Activated naive CD4-positive, alpha-beta T cell treated with anti-CD3 and anti-CD28 coated beads, Interleukin-2, amount 50 U/mL, for 72 hours (primary cell): Measurements from ENCODE around the gene WASF1. TPM values are rescaled to one million over a fixed set of nuclear protein-coding genes. Genes with fewer than 3 reads are reported as not detected.
"Not testable (repeated sequence)": the region's sequence is repeated elsewhere in the genome, so short reads cannot be mapped to it uniquely, and the experiment has no call there.

ENCODE experiments used
- ATAC-seq, 2 donors: fragments of 150-1000 bp; cut with Tn5 transposase; 2 replicates each; pipeline ENCODE4 v1.10.0; 2021; ENCODE audit warnings: mild to moderate bottlenecking in 2 of 2, moderate library complexity in 2 of 2
- DNase-seq, 2 donors: peaks; one replicate each; pipeline ENCODE4 v3.0.0; 2021 to 2022; ENCODE audit warnings: low spot score in 2 of 2
- H3K27ac Mint-ChIP-seq, 2 donors: one replicate each; pipeline ENCODE4 v1.8.0; 2022; ENCODE audit warnings: mild to moderate bottlenecking in 2 of 2, mixed read lengths in 2 of 2
- H3K36me3 Mint-ChIP-seq, 2 donors: one replicate each; pipeline ENCODE4 v1.8.0; 2022; ENCODE audit warnings: mixed read lengths in 2 of 2
- H3K9me3 Mint-ChIP-seq, 2 donors: one replicate each; pipeline ENCODE4 v1.8.0; 2022; ENCODE audit warnings: mixed read lengths in 2 of 2
- total RNA-seq, 2 donors: library from RNA; stranded (reverse); gene quantifications; one replicate each; pipeline ENCODE4 v1.2.3, GENCODE V29; 2022

The WASF1 gene
- total RNA-seq, 2 donors from 2014 or later, result 3.9 to 4.3 TPM

DNA sequence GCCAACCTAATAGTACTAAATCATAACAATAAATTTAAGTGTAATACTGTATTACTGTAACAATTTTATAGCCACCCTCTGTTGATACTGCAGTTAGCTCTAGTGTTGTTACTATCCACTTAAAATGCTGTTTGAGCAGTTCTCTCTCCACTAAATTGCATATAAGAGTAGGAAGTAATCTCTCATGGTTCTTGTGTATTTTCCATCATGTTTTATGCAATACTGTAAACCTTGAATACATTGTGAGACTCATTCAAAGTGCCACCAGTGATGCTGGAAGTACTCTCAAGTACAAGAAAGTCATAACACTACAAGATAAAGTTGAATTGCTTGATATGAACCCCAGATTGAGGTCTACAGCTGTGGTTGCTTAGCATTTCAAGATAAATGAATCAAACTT, 65.5 kb downstream of the WASF1 start:
- DNase-seq (no peak), ATAC-seq (no peak)
- no peak overlapping the region for H3K27ac Mint-ChIP-seq
- peaks cover 0 to 19% of the 10 kb centered on the region in 2 donors for H3K36me3 Mint-ChIP-seq
- H3K9me3 Mint-ChIP-seq, result peaks cover 0 to 5% of the 10 kb centered on the region in 2 donors

DNA sequence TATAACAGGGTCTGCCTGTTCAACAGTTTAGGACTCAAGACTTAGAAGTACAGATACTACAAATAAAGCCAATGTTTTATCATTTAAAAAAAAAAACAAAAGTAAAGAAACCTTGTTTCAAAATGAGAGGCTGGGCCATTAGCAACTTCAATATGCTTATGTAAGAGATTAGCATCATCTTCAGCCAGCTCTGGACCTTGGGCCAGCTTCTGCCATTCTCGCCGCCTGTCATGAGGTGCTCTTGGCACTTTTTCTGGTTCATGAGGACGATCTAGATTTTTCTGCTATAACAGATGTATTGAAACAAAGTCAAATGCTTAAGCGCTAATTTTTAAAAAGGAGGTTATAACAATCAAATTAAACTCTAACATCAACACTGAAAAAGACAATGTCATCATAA, 74.2 kb downstream of the WASF1 start:
- ATAC-seq, result no peak
- Mint-ChIP-seq H3K27ac (no peak overlapping the region), H3K36me3 (no peaks in the 10 kb centered on the region), H3K9me3 (no peaks in the 10 kb centered on the region)
- DNase-seq, result no peak

DNA sequence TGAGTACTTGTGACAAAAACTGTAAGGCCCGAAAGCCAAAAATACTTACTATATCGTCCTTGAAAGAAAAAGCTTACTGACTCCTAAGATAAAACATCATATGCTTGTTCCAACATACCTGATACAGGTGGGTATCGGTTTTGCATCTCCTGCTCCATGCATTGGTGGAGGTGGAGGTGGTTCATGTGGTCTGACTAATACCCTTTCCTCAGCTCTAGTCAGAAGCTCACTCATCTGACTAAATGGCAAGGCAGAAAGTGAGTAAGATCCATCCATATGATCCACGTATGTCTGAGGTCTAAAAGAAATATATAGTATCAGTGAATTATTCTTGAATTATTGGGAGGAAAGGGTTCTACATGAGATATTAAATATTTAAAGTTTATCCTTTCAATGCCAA, 76.2 kb downstream of the WASF1 start:
- H3K27ac Mint-ChIP-seq, result no peak overlapping the region

DNA sequence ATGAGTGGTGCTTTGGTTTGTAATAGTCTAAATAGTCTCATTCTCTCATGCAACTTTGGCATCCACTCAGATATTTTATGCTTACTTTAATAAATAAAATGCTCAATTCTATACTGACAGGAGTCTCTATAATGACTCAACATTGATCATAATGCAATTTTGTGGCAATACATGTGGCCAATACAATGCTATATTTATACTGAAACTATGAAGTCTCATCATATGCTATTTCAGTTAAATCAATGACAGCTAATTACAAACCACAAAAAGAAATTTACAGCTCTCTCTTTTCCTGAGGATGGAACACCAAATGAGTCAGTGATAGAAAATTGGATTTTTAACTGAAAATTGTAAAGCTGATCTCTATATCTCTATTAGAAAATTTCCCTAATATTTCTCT, 77.1 kb downstream of the WASF1 start:
- Mint-ChIP-seq H3K36me3 (no peaks in the 10 kb centered on the region), H3K9me3 (no peaks in the 10 kb centered on the region), H3K27ac (no peak overlapping the region)
- ATAC-seq (peak in 1 of 2 donors; percentile 63), DNase-seq (no peak)

More for the DNA sequence above, 76.2 kb downstream of the WASF1 start:
- no peaks in the 10 kb centered on the region for H3K36me3 Mint-ChIP-seq
- H3K9me3 Mint-ChIP-seq, result no peaks in the 10 kb centered on the region
- ATAC-seq (peak in 1 of 2 donors; percentile 67), DNase-seq (no peak)

DNA sequence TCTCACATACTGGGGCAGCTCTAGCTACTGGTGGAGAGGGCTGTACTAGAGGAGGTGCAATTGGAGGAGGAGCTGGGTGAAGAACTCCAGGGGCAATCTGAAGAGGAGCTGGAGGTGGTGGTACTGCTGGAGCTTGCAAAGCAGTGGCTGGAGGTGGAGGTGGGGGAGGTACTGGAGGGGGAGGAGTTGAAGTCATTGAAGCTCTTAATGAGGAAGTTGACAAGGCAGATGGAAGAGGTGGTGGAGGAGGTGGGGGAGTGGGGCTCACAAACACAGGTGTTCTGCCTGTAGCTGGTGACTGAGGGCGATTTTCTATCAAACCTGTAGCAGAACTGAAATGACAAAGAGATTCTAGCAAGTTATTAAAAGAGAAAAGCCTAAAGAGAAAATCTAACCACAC, 77.6 kb downstream of the WASF1 start:
- DNase-seq (no peak), ATAC-seq (peak in 1 of 2 donors; percentile 24)
- Mint-ChIP-seq H3K27ac (no peak overlapping the region), H3K9me3 (no peaks in the 10 kb centered on the region), H3K36me3 (no peaks in the 10 kb centered on the region)

DNA sequence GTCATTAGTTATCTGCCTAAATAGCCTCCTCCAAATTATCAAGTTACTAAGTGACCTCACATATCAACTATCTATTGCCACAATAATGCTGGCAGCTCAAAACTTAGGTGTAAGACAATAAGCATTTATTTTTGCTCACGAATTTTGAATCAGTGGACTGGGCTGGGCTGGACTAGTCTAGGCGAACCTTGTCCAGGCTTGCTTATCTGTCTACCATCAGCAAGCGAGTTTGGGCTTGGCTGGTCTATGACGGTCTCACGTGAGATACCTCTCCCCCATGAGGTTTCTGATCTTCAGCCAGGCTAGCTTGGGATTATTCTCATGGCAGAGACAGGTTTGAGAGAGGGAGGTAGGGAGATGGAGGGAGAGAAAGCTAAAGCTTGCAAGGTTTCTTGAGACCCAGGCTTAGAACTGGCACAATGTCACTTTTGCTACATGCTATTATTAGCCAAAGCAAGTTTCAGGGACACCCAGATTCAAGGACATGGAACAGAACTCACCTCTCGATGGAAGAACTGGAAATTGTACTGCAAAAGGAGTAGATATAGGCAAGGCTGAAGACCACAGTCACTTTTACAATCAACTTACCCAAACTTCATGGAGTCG, 80.9 kb downstream of the WASF1 start:
- no peak for DNase-seq
- Mint-ChIP-seq H3K27ac (no peak overlapping the region), H3K9me3 (no peaks in the 10 kb centered on the region), H3K36me3 (no peaks in the 10 kb centered on the region)
- no peak for ATAC-seq

DNA sequence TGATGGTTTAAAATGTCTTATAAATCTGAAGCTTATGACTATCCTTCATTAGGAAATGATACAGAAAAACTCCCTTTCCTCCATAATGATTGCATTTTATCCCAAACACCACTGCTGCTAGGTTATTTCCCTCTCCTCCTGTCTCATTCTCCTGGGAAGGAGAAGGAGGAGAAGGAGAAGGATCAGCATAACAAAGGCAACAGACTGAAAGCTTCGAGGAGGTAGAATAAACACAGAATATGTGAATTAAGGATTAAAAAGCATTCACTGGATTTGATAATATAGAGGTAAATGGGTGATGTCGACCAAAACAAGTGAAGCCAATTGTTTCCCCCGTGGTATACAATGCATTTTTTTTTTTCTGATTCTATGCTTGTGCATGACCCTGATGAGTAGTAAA, 82.0 kb downstream of the WASF1 start:
- no peak for DNase-seq
- ATAC-seq, result no peak
- Mint-ChIP-seq H3K27ac (no peak overlapping the region), H3K36me3 (no peaks in the 10 kb centered on the region), H3K9me3 (no peaks in the 10 kb centered on the region)

DNA sequence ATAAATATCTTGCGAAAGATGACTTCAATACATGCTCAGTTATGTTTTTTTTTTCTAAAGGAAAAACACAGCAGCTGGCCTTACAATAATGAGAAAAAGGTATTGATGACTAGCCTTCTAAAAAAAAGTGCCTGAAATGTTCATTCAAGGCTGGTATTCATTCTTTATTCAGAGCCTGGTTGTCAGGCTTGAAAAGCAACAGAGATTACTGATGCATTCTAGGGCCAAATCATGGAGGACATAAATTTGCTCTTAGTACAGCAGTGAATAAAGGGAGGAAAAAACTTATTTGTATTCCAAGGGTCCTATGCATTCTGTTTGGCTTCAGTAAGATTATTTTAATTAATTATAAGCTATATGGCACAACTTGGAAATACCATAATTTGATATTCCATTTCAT, 83.5 kb downstream of the WASF1 start:
- Mint-ChIP-seq H3K36me3 (no peaks in the 10 kb centered on the region), H3K27ac (no peak overlapping the region), H3K9me3 (no peaks in the 10 kb centered on the region)
- DNase-seq (no peak), ATAC-seq (no peak)

DNA sequence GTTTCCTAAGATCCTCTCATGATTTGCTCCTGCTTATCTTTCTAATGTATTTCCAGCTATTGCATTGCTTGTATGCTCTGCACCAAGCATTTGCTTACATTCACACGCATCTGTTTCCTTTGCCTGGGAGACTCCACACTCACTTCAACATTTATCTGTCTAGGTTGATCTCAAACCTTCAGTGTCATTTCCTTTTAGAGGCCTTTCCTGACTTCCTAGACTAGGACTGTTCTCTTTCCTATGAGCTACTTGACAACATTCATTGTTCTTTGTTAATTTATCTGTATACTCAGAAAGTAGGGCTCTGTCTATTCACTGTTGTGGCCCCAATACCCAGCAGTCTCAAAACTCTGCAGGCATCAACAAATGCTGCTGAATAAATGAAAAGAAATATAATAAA, 84.4 kb downstream of the WASF1 start:
- H3K27ac Mint-ChIP-seq, result no peak overlapping the region
- H3K9me3 Mint-ChIP-seq, result no peaks in the 10 kb centered on the region
- H3K36me3 Mint-ChIP-seq, result no peaks in the 10 kb centered on the region
- DNase-seq (no peak), ATAC-seq (no peak)

DNA sequence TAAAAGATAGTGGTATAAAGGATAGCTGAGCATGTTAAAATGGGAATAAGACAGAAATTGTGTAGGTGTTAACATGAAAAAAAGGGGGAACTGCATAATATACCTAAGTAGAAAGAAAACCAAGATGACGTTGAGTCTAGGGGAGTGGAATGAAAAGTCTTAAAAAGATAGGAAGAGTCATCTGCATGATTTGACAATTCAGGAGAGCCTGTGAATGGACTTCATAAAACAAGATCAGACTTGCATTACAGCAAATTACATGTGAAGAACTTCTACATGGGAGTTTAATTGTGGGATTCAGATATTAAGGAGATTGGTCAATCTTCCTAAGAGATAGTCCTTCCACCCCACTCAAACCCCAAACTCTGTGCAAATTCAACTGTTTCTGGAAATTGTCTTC, 85.5 kb downstream of the WASF1 start:
- H3K27ac Mint-ChIP-seq, result no peak overlapping the region
- no peaks in the 10 kb centered on the region for H3K36me3 Mint-ChIP-seq
- DNase-seq (no peak), ATAC-seq (no peak)
- H3K9me3 Mint-ChIP-seq, result no peaks in the 10 kb centered on the region

DNA sequence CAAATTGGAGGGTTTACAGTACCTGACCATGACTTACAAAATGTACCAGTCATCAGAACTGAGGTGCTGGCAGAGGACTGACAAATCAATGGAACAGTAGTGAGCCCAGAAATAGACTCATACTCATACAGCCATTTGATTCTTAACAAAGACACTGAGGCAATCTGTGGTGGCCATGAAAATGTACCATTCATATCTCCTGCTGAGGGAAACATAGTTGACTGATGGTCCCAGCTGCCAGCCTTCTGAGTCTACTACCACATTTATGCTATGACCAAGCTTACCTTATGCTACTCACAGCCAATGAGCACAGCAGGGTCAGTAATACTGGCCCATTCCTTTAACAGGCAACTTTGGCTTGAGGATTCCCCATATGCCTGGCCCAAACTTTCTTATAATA, 88.6 kb downstream of the WASF1 start:
- H3K36me3 Mint-ChIP-seq, result no peaks in the 10 kb centered on the region
- no peak overlapping the region for H3K27ac Mint-ChIP-seq
- DNase-seq, result no peak
- no peaks in the 10 kb centered on the region for H3K9me3 Mint-ChIP-seq
- no peak for ATAC-seq

DNA sequence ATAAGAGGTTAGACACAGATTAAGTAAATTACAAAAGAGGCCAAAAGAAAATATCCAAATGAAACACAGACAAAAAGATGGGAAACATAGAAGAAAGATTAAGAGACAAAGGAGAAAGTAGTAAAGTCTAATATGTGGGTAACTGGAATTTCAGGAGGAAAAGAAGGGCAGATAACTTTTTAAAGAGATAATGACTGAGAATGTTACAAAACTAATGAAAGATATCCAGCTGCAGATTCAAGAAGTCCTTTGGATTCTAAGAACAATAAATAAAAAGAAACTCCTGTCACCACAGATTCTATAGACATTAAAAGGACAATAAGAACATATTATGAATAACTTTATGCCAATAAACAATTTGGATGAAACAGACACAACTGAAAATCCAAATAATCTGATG, 90.1 kb downstream of the WASF1 start:
- Mint-ChIP-seq H3K36me3 (no peaks in the 10 kb centered on the region), H3K27ac (no peak overlapping the region), H3K9me3 (no peaks in the 10 kb centered on the region)
- no peak for DNase-seq
- ATAC-seq, result no peak

DNA sequence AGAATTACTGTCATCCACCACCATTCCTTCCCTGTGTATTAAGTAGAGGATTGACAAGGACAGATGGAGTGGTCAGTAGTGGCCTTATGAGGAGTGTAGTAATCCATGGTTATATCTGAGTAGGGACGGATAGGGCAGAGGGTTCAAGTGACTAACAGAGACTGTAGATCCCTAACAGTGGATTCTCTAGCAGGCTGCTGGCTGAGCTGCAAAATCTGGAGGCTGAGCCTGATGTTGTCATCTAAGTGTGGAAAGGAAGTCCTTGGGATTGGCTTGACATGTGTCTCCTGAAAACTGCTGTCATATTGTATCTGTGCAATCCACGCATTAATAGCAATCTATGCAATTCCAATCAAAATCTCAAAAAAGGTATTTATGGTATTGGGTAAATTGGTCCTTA, 94.2 kb downstream of the WASF1 start:
- no peaks in the 10 kb centered on the region for H3K36me3 Mint-ChIP-seq
- H3K9me3 Mint-ChIP-seq, result no peaks in the 10 kb centered on the region
- no peak overlapping the region for H3K27ac Mint-ChIP-seq

DNA sequence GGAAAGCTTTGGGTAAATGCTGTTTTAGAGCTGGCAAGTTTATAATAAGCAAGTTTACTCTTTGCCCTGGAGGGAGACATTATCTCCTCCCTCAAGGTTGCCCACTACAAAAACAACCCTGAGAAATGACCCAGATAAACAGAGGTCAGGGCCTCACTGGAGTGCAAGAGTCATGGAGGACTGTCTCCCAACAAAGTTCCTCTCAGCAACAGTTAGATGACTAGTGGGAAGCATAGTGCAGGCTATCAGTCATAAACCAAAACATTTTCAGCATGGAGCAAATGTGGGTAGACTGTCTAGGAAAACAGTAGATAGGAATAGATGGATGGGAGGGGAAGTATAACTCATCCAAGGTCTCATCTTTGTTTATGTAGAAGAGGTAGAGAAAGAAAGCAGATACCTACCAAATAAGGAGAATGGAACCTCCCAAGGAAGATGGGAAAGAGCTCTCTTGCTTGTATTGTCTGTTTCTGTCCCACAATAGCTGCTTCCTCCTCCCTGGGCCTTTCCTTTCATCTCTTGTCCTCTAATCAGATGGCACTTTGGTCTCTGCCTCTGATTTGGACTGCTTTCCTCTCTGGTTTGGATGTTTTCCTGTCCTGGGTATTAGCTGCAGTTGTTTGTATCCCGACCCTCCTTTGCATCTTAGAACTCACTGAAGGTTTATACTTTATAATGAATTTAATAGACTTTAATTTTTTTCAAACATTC, 95.4 kb downstream of the WASF1 start:
- Mint-ChIP-seq H3K27ac (no peak overlapping the region), H3K36me3 (no peaks in the 10 kb centered on the region), H3K9me3 (no peaks in the 10 kb centered on the region)
- ATAC-seq (no peak), DNase-seq (no peak)

More for the DNA sequence above, 94.2 kb downstream of the WASF1 start:
- no peak for DNase-seq
- no peak for ATAC-seq

DNA sequence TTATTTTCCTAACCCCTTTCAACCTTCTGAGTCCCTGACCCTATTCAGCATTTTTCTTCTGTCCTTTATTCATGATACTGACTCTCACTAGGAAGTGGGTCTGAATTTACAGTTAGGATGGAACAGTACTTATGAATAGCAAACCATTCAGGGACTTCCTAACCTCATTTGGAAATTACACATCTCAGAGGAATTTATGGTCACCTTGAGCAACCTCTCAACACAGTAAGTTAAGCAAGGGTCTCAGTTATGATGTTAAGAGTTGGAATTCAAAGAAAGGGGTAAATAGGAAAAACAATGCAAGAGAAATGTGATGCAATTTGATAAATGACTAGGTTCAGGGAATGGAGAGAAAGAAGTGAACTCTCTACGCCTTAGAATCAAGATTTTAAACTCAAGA, 104.1 kb downstream of the WASF1 start:
- H3K27ac Mint-ChIP-seq, result no peak overlapping the region
- H3K36me3 Mint-ChIP-seq, result no peaks in the 10 kb centered on the region
- ATAC-seq (no peak), DNase-seq (no peak)
- no peaks in the 10 kb centered on the region for H3K9me3 Mint-ChIP-seq

DNA sequence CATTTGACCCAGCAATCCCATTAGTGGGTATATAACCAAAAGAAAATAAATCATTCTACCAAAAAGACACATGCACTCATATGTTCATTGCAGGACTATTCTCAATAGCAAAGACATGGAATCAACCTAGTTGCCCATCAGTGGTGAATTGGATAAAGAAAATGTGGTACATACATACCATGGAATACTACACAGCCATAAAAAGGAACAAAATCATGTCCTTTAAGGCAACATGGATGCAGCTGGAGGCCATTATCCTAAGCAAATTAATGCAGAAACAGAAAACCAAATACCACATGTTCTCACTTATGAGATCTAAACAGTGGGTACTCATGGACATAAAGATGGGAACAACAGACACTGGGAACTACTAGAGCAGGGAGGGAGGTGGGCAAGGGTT, 106.0 kb downstream of the WASF1 start:
- ATAC-seq, DNase-seq, H3K9me3 Mint-ChIP-seq, H3K36me3 Mint-ChIP-seq, H3K27ac Mint-ChIP-seq: not testable (repeated sequence)

DNA sequence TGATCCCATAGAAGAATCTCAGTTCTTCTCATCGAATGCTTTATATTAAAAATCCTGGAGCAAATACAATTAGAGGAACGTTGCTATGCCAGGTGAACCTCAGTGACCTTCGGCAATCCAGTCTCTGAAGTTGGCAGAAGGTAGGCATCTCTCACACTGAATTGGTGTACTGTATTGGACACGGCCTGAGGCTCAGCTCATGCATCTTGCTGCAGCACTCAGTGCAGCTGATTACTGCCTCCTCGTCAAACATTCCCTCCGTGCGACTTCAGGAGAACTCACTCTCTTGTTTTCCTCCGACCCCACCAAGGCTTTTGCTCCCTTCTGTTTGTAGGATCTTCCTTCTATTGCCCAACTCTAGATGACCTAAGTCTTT, 110.9 kb downstream of the WASF1 start:
- Mint-ChIP-seq H3K27ac (no peak overlapping the region), H3K9me3 (no peaks in the 10 kb centered on the region), H3K36me3 (no peaks in the 10 kb centered on the region)
- no peak for ATAC-seq
- DNase-seq, result no peak

DNA sequence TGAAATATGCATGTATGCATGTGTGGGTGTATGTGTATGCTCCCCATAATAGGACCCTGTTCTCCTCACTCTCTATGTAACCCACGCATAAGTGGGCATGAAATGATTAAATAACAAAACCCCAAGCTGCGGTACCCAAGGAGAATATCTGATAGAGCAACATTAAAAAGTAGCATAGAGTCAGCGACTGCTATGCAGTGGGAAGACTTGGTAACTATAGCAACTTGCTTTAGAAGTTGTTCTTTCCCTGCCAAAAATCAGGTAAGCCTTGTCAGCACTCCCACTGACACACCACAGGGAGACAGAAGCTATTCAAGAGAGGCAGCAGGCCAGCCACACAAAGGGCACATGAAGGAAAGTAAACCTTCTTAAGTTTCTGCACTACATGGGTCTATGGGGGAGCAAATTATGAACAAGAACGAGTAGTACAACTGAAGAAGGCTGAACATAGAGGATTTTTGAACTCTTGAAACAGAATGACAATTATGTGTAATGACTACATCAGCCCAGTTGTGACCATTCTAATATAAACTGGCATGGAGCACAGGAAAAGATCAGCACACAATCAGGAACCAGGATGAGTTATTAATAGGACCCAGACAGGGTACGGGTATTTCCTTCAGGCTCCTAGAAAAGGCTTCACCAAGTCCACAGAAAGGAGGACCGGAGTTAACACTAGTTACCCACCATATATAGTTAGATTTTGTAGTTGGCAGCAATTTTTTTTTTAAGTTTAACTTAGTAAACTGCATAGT, 111.5 kb downstream of the WASF1 start:
- no peak for ATAC-seq
- no peaks in the 10 kb centered on the region for H3K9me3 Mint-ChIP-seq
- no peak for DNase-seq
- no peaks in the 10 kb centered on the region for H3K36me3 Mint-ChIP-seq
- H3K27ac Mint-ChIP-seq, result no peak overlapping the region
